Neuronal stem cell (in vitro differentiated cells): ENCODE data around the gene MAP3K3.

Source experiments
- DNase-seq: peaks from one replicate; pipeline ENCODE4 v3.0.0-alpha.2; 2013; ENCODE audit warnings: low spot score
- H2AFZ ChIP-seq: one replicate; pipeline ENCODE4 v1.6.1; 2013; ENCODE audit warnings: mild to moderate bottlenecking, low read length, inconsistent platforms
- H2AK5ac ChIP-seq: 2 replicates; pipeline ENCODE4 v1.6.1; 2013; ENCODE audit warnings: low read depth, mild to moderate bottlenecking, inconsistent platforms, low read length, moderate library complexity, mixed read lengths
- H2BK120ac ChIP-seq: 2 replicates; pipeline ENCODE4 v1.6.1; 2013; ENCODE audit warnings: low read depth, mild to moderate bottlenecking, inconsistent platforms, low read length, moderate library complexity, mixed read lengths
- H2BK12ac ChIP-seq: one replicate; pipeline ENCODE4 v1.6.1; 2013; ENCODE audit warnings: low read length, inconsistent platforms
- H2BK15ac ChIP-seq: 2 replicates; pipeline ENCODE4 v1.6.1; 2013; ENCODE audit warnings: mild to moderate bottlenecking, low read length, inconsistent platforms, mixed read lengths
- H2BK5ac ChIP-seq: one replicate; pipeline ENCODE4 v1.6.1; 2013; ENCODE audit warnings: inconsistent platforms, mild to moderate bottlenecking, low read length, moderate library complexity
- H3K14ac ChIP-seq: one replicate; pipeline ENCODE4 v1.6.1; 2013; ENCODE audit warnings: low read length, inconsistent platforms
- H3K18ac ChIP-seq: 2 replicates; pipeline ENCODE4 v1.6.1; 2013; ENCODE audit warnings: low read length, inconsistent platforms
- H3K23ac ChIP-seq: 2 replicates; pipeline ENCODE4 v1.6.1; 2013; ENCODE audit warnings: low read depth, mild to moderate bottlenecking, mixed read lengths, low read length, inconsistent platforms; ENCODE audit not compliant: poor library complexity
- H3K27ac ChIP-seq: replicated peaks from 3 replicates; pipeline ENCODE4 v1.5.1; 2013; ENCODE audit warnings: low read length, inconsistent platforms
- H3K27me3 ChIP-seq, 3 experiments: 2 replicates each; pipeline ENCODE4 v1.6.1; 2013; ENCODE audit warnings: low read length in 3 of 3, mild to moderate bottlenecking in 2 of 3, inconsistent platforms in 1 of 3, low read depth in 1 of 3, mixed read lengths in 1 of 3, moderate library complexity in 1 of 3; ENCODE audit not compliant: control insufficient read depth in 3 of 3, insufficient read depth in 3 of 3
- H3K36me3 ChIP-seq, 2 donors: replicated peaks in 1 of 2; 2 replicates each; pipeline ENCODE4 v1.6.1; 2013; ENCODE audit warnings: low read length in 2 of 2; ENCODE audit not compliant: control insufficient read depth in 2 of 2, insufficient read depth in 2 of 2
- H3K4ac ChIP-seq: 2 replicates; pipeline ENCODE4 v1.6.1; 2013; ENCODE audit warnings: inconsistent platforms, mild to moderate bottlenecking, low read length, moderate library complexity
- H3K4me1 ChIP-seq, 2 donors: 1 replicate in 1 of 2; 2 replicates in 1 of 2; pipeline ENCODE4 v1.6.1; 2013; ENCODE audit warnings: low read length in 2 of 2, low read depth in 1 of 2; ENCODE audit not compliant: control insufficient read depth in 2 of 2, insufficient read depth in 1 of 2
- H3K4me2 ChIP-seq: one replicate; pipeline ENCODE4 v1.6.1; 2013; ENCODE audit warnings: mild to moderate bottlenecking, low read length, inconsistent platforms; ENCODE audit not compliant: insufficient read depth, poor library complexity, severe bottlenecking
- H3K4me3 ChIP-seq, 2 donors: 2 replicates each; pipeline ENCODE4 v1.5.1; 2013; ENCODE audit warnings: low read length in 2 of 2, mild to moderate bottlenecking in 2 of 2, inconsistent platforms in 1 of 2, moderate library complexity in 1 of 2
- H3K79me1 ChIP-seq: one replicate; pipeline ENCODE4 v1.6.1; 2013; ENCODE audit warnings: low read depth, mild to moderate bottlenecking, inconsistent platforms, low read length, moderate library complexity
- H3K9ac ChIP-seq: one replicate; pipeline ENCODE4 v1.6.1; 2013; ENCODE audit warnings: mild to moderate bottlenecking, low read depth, low read length, inconsistent platforms; ENCODE audit not compliant: poor library complexity
- H3K9me3 ChIP-seq, 2 donors: replicated peaks in 1 of 2; 2 replicates each; pipeline versions ENCODE3 to v1.6.1; 2013; ENCODE audit warnings: low read length in 2 of 2, mild to moderate bottlenecking in 2 of 2, inconsistent platforms in 1 of 2, low read depth in 1 of 2, mixed read lengths in 1 of 2, moderate library complexity in 1 of 2; ENCODE audit not compliant: control insufficient read depth in 2 of 2, insufficient read depth in 1 of 2
- H4K8ac ChIP-seq: one replicate; pipeline ENCODE4 v1.6.1; 2013; ENCODE audit warnings: low read depth, mild to moderate bottlenecking, inconsistent platforms, low read length, moderate library complexity
- H4K91ac ChIP-seq: one replicate; pipeline ENCODE4 v1.6.1; 2013; ENCODE audit warnings: low read length, low read depth, mild to moderate bottlenecking, inconsistent platforms; ENCODE audit not compliant: poor library complexity
- WGBS, 2 donors: extraction: QIAGEN DNeasy Blood & Tissue Kit; methylation state at CpG; one replicate each; pipeline ENCODE4 v1.1.7; 2013; ENCODE audit warnings: missing lambda C conversion rate in 2 of 2, mixed read lengths in 1 of 2; ENCODE audit not compliant: insufficient read length in 2 of 2, insufficient replicate concordance in 1 of 2; ENCODE audit errors: extremely low coverage in 2 of 2; 5-methylcytosine and 5-hydroxymethylcytosine counted together

The MAP3K3 gene

DNA sequence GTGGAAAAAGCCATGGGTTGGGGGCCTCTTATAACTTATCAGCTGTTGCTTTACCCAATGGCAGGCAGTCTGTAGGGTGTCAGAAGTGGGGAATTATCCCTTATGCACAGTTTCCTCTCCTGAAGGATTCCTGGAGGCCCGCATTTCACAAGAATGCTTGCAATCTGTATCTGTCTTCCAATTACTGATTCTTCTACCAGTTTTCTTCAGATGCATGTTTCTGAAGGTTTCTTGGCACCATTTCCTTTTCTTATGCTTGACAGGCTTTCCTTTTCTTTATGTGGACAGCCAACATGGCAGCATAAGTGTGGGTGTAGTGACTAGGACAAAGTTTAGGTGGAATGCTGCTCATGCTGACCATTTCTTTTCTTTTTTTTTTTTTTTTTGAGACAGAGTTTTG is 36.1 kb downstream of the MAP3K3 start:
- no peak overlapping the region for H3K4ac ChIP-seq
- no peak overlapping the region for H3K18ac ChIP-seq
- no peaks in the 10 kb centered on the region for H3K9me3 ChIP-seq
- WGBS, 2 donors: no CpG with 5 or more reads among the region's 1 CpG
- no peak overlapping the region for H3K4me2 ChIP-seq
- no peak overlapping the region for H2AK5ac ChIP-seq
- H3K4me3 ChIP-seq: no peak overlapping the region
- H4K8ac ChIP-seq: no peak overlapping the region
- no peaks in the 10 kb centered on the region for H3K79me1 ChIP-seq
- no peak overlapping the region for H2BK120ac ChIP-seq
- peaks cover 0 to 3% of the 10 kb centered on the region in 2 donors for H3K4me1 ChIP-seq
- no peak overlapping the region for H2BK5ac ChIP-seq
- no peak overlapping the region for H2BK15ac ChIP-seq
- H3K9ac ChIP-seq: no peak overlapping the region
- no peak overlapping the region for H3K27ac ChIP-seq
- H3K27me3 ChIP-seq: no peaks in the 10 kb centered on the region
- H2BK12ac ChIP-seq: no peak overlapping the region
- H4K91ac ChIP-seq: no peak overlapping the region
- no peak overlapping the region for H3K14ac ChIP-seq
- H3K36me3 ChIP-seq: peaks cover 4 to 72% of the 10 kb centered on the region in 2 donors
- no peak overlapping the region for H3K23ac ChIP-seq
- no peak for DNase-seq
- no peak overlapping the region for H2AFZ ChIP-seq

DNA sequence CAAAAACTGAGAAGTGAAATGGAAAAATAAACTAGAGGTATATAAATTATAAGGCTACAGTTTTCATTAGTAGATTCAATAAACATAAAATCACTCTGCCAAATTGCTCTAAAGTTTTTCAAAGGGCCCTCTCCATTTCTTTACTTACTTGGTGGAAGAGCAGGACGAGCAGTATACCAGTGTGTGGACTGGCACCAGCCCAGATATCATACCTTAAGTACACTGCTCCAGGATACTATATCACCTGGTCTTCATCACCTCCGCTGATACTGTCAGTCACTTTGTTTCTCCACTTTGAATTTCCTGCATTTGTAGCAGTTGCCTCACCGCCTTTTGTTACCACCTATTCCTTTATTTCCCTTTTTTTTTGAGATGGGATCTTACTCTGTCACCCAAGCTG is 37.6 kb downstream of the MAP3K3 start:
- Histone ChIP-seq H4K8ac (no peak overlapping the region), H2AFZ (no peak overlapping the region), H2BK12ac (no peak overlapping the region), H2BK15ac (no peak overlapping the region), H3K4me2 (no peak overlapping the region), H3K4me1 (peaks cover 0 to 3% of the 10 kb centered on the region in 2 donors), H3K18ac (no peak overlapping the region), H2BK120ac (no peak overlapping the region), H3K9me3 (no peaks in the 10 kb centered on the region), H3K23ac (no peak overlapping the region), H3K36me3 (peaks cover 4 to 66% of the 10 kb centered on the region in 2 donors), H3K27ac (no peak overlapping the region), H3K14ac (no peak overlapping the region), H3K27me3 (no peaks in the 10 kb centered on the region), H3K4me3 (no peak overlapping the region), H2AK5ac (no peak overlapping the region), H3K79me1 (no peaks in the 10 kb centered on the region), H4K91ac (no peak overlapping the region), H3K4ac (no peak overlapping the region), H3K9ac (no peak overlapping the region), H2BK5ac (no peak overlapping the region)
- WGBS, 2 donors: no CpG with 5 or more reads among the region's 3 CpGs
- no peak for DNase-seq

DNA sequence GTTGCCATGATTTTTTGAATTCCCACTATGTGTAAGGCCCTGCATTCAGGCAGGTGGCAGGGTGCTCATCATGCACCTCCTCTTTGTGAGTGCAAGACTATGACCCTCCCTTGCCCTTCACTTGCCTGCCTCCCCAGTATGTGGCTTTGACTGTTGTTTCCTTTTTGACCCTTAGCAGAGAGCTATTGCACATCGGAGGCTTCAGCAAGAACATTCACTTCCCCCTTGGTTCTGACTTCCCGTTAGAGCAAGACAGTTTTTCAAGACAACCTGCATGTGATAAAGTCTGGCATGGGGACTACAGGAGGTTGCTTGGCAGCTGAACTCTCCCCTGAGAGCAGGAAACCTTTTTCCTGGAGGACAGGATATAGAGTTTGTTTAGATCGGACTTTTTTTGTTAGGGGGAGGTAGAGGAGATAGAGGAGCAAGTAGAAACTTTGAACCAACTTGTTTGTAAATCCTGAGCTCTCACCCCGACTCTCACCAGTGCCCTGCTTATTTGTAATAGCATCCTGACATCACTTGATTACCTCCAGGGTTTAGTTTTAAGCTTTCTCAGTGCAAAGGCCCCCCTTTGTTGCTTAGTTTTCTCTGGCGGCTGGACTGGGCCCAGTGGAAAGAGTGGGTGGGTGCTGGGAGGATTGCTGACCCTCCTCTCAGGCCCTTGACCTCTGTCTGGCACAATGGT is 43.5 kb downstream of the MAP3K3 start:
- Histone ChIP-seq H3K4me1 (no peaks in the 10 kb centered on the region), H2BK5ac (no peak overlapping the region), H2BK15ac (no peak overlapping the region), H3K23ac (no peak overlapping the region), H3K4me2 (no peak overlapping the region), H3K79me1 (no peaks in the 10 kb centered on the region), H3K36me3 (peaks cover 6 to 80% of the 10 kb centered on the region in 2 donors), H3K4ac (no peak overlapping the region), H2BK12ac (no peak overlapping the region), H4K8ac (no peak overlapping the region), H3K9ac (no peak overlapping the region), H3K27me3 (no peaks in the 10 kb centered on the region), H3K4me3 (no peak overlapping the region), H3K18ac (no peak overlapping the region), H3K14ac (no peak overlapping the region), H2AFZ (no peak overlapping the region), H4K91ac (no peak overlapping the region), H3K9me3 (no peaks in the 10 kb centered on the region), H2BK120ac (no peak overlapping the region), H3K27ac (no peak overlapping the region), H2AK5ac (no peak overlapping the region)
- WGBS, 2 donors: no CpG with 5 or more reads among the region's 5 CpGs
- DNase-seq: no peak

DNA sequence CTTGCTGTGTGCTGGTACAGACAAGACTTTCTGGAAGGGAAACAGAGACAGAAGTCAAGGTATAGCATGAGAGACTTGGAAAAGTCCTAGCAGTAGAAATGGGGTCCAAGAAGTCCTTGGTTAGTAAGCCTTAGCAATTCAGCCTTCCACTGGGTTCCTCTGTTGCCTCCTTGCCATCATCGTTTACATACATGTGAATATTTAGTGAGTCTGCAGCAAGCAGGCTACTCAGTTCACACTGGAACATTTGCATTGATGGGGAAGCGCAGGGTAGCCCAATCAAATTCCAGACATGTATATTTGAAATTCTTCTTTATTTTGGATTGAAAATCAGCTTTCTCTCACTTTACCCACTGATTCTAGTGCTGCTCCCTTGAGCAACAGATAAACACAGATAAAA is 50.6 kb downstream of the MAP3K3 start:
- no peak overlapping the region for H3K4ac ChIP-seq
- no peak overlapping the region for H2BK120ac ChIP-seq
- H3K18ac ChIP-seq: no peak overlapping the region
- no CpG with 5 or more reads among the region's 2 CpGs for WGBS, 2 donors
- no peak overlapping the region for H3K4me3 ChIP-seq
- peaks cover 2 to 5% of the 10 kb centered on the region in 2 donors for H3K4me1 ChIP-seq
- no peak overlapping the region for H2BK5ac ChIP-seq
- H2AFZ ChIP-seq: no peak overlapping the region
- H2BK15ac ChIP-seq: no peak overlapping the region
- H3K9me3 ChIP-seq: no peaks in the 10 kb centered on the region
- H2AK5ac ChIP-seq: no peak overlapping the region
- no peak overlapping the region for H3K9ac ChIP-seq
- no peak for DNase-seq
- H4K91ac ChIP-seq: no peak overlapping the region
- no peaks in the 10 kb centered on the region for H3K27me3 ChIP-seq
- no peak overlapping the region for H3K23ac ChIP-seq
- no peak overlapping the region for H4K8ac ChIP-seq
- no peaks in the 10 kb centered on the region for H3K79me1 ChIP-seq
- H3K36me3 ChIP-seq: peaks cover 0 to 59% of the 10 kb centered on the region in 2 donors
- no peak overlapping the region for H3K27ac ChIP-seq
- no peak overlapping the region for H3K14ac ChIP-seq
- no peak overlapping the region for H2BK12ac ChIP-seq
- no peak overlapping the region for H3K4me2 ChIP-seq
